CD4-positive, alpha-beta T cell treated with Interleukin-17A for 4 hours (primary cell): ENCODE data around the gene ARMC8.
"Not testable (repeated sequence)": the region's sequence is repeated elsewhere in the genome, so short reads cannot be mapped to it uniquely, and the experiment has no call there.

Source experiments
- DNase-seq: peaks from one replicate; pipeline ENCODE4 v3.0.0-alpha.2; 2020; ENCODE audit warnings: mixed read lengths

The ARMC8 gene, protein sequence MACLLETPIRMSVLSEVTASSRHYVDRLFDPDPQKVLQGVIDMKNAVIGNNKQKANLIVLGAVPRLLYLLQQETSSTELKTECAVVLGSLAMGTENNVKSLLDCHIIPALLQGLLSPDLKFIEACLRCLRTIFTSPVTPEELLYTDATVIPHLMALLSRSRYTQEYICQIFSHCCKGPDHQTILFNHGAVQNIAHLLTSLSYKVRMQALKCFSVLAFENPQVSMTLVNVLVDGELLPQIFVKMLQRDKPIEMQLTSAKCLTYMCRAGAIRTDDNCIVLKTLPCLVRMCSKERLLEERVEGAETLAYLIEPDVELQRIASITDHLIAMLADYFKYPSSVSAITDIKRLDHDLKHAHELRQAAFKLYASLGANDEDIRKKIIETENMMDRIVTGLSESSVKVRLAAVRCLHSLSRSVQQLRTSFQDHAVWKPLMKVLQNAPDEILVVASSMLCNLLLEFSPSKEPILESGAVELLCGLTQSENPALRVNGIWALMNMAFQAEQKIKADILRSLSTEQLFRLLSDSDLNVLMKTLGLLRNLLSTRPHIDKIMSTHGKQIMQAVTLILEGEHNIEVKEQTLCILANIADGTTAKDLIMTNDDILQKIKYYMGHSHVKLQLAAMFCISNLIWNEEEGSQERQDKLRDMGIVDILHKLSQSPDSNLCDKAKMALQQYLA

DNA sequence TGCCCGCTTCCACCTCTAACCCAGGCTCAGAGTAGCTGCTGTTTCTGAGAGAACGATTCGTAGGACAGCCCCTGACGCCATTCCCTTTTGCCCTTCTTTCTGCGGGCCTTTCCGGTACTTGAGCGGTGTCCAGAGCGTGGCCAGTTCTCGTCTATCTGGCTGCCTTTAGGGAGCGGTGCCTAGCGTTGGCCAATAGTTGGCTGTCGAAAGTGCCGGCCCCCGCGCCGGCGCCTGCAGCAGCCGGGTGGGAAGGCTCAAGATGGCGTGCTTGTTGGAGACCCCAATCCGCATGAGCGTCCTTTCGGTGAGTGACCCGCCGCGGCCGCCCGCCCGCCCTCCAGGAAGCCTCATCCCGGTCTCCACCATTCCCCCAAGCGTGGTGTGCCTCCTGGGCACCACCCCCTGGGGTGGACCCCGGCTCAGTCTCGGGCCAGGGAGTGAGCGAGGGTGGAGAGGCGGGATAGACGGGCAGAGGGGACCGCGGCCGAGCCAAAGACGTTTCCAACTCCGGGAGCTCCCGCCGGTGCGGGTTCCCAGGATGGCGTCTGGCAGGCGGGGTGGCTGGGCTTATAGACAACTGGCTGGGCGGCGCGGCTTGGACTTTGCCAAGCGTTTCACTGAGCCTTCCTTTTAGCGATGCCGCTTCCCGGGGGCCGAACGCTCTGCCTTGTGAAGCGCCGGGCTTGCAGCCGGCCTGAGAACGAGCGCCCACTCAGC, at the start of gene ARMC8:
Gene ARMC8 (plus strand): TSS at position 6 of the 717 bp plus-strand sequence. CDS start 254 bp downstream, at position 260.
- peak; percentile 42 for DNase-seq

DNA sequence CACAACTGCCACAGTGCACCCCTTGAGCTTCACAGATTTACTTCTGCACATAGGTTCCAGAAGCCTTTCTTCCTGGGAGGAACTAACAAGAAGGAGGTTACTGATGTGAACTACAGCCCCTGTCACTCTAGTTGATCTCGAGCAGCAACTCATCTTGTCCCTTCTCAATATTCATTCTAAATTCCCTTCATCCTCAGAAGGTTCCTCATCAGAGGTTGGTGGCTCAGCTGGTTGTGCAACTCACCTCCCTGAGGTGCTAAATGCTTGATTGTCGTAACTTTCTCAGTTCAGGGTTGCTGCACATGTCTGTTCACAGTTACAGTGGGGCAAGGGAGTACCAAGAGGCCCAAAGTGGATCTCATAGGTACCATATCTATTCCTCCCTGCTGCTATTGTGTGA, 49.2 kb upstream of the ARMC8 start:
- DNase-seq, result no peak

DNA sequence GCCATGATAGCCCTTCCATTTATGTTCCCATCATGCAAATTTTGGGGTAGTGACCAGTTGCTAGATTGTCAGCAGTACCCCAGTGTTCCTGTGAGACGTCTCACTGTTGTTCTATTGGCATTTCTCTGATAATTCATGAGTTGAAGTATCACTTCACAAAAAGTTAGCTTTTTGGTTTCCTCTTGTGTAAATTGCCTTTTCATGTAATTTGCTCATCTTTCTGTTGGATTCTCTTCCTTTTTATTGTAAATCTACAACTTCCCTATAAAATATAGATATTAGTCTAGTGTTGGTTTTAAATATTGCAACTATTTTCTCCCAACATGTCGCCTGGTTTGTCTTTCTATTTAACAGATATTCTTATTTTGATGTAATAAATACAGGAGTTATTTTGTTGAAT, 47.4 kb upstream of the ARMC8 start:
- DNase-seq, result no peak

DNA sequence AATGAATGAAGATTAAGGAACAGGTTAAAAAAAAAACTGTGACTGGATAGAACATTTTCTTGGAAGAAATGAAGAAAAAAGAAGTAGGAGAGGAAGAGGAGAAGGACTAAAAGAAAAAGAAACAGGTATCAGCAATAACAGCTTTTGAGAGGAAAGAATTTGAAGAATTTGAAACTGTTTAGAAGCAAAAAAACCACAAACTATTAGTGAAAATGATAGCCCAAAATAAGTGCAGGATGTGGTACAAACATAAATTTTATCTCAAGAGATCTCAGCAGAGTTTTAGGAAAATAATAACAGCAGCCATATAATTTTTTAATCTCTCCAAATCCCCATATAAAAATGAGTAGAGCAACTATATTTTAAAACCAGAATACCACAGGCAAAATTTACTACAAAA, 46.2 kb upstream of the ARMC8 start:
- DNase-seq, result no peak

DNA sequence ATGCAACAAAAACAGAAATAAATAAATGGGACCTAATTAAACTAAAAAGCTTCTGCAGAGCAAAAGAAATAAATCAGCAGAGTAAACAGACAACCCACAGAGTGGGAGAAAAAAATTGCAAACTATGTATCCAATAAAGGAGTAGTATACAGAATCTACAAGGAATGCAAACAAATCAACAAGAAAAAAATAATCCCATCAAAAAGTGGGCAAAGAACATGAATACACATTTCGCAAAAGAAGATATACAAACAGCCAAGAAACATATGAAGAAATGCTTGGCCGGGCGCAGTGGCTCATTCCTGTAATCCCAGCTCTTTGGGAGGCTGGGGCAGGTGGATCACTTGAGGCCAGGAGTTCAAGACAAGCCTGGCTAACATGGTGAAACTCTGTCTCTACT, 44.9 kb upstream of the ARMC8 start:
- DNase-seq, result not testable (repeated sequence)

DNA sequence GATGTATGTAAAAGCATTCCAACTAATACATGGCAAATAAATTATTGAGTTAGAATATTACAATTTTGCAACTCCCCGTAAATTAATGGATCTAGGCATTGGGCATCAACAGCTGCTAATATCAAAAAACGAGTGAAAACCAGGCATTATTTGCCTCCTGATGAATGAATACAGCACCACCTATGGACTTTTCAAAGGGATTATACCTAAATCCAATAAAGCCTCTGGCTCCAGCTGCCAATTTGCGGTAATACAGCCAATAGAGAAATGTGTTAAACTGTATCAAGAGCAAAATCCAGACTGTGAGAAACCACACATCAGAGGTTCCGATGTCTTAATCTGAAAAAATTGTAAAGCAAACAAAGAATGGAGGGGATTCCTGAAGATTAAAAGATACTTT, 38.6 kb upstream of the ARMC8 start:
- DNase-seq, result no peak

DNA sequence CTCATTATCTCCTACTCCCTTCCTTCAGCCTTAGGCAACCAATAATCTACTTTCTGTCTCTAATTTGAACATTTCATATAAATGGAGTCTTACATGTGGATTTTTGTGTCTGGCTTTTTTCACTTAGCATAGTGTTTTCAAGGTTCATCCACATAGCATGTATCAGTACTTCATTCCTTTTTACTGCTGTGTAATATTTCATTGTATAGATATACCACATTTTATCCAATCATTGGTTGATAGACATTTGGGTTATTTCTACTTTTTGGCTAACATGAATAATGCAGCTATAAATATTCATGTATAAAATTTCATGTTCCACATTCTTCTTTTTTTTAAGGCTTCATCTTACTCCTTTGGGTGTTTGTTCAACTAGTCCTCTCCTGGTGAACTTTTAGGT, 32.6 kb upstream of the ARMC8 start:
- DNase-seq, result no peak

DNA sequence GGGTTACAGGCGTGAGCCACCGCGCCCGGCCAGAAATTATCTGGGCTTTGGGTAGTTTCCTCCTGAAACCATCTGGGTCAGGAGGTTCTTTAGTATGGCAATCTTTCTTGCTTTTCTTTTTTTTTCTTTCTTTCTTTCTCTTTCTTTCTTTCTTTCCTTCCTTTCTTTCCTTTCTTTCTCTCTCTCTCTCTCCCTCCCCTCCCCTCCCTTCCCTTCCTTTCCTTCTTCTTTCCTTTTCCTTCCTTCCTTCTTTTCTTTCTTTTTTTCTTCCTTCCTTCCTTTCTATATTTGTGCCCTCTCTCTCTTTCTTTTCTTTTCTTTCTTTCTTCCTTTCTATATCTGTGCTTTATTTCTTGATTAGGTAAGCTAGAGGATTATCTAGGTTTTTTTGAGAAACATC, 29.4 kb upstream of the ARMC8 start:
- no peak for DNase-seq

DNA sequence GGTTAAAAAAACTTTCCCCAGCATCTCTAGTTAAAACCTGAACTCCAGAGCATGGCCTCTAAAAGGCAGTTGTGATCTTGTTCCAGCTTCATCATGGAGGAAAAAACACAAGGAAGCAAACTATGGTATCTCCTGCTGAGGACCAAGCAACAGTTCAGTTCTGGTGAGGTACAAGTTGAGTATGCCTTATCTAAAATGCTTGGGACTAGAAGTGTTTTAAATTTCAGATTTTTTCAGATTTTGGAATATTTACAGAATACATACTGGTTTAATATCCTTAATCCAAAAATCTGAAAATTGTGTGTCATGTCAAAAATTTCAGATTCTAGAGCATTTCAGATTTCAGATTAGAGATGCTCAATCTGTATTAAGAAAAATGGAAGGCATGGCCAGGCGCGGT, 22.0 kb upstream of the ARMC8 start:
- no peak for DNase-seq

DNA sequence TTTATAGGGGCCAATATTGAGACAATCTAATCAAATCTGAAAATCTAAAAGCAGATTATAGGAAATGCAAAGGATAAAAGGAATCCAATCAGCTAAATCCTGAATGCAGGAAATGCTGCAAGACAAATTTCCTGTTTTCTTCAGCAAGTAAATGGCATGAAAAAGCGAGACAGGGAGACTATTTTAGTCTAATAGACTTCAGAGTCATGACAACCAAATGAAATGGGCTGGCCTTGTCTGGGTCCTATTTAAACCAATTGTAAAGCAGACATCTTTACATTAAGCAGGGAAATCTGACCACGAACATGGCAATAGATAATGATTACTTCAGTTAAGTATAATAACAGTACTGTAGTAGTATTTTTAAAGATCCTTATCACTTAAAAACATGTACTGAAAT, 14.5 kb upstream of the ARMC8 start:
- DNase-seq, result no peak

DNA sequence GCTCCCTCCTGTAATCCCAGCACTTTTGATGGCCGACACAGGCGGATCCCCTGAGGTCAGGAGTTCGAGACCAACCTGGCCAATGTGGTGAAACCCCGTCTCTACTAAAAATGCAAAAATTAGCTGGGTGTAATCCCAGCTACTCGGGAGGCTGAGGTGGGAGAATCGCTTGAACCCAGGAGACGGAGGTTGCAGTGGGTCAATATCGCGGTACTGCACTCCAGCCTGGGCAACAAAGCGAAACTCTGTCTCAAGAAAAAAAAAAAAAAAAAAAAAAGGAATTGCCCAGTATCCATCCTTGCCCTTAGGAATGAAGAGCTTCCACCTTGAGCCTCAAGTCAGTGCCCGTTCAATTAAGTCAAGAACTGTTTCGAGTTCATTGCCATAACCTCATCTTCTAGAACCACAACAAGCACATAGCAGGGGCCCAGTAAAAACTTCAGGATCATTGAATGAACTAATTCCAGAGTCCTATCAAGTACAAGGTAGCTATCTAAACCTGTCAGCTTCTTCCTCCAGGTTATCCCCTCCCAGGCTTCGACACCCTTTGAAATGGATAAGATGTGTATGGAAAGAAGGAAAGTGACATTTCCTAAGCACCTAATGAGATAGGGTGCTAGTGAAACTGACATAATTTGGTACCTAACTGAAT, 13.2 kb upstream of the ARMC8 start:
- DNase-seq, result no peak

DNA sequence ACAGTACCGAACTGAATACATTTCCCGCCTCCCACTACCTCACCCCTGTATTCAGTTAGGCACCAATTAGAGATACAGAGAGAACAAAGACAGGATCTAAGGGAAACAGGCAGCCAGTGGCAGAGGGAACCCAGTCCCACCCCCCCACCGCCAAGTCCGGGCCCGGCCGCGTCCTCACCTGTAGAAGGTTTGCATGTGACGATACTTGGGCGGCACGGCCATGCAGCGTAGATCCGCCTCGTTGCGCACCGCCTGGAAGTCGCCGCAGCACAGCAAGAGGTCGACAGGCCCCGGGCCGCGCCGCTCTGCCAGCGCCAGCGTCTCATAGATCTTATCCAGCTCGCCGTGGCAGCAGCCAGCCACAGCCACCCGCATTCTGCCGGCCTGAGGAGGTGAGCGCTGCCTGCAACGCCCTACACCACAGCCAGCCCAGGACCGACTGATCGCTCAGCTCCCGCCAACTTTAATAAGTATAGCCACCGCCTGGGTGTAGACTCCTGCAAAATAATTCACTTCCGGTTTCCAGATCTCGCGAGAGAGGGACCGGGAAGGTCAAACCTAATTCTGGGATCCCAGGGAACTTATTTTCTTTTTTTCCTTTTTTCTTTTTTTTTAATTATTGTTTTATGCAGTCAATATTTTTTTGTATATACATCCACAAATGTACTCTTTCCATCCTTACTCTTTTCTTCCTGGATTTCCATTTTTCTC, 12.5 kb upstream of the ARMC8 start, which contains the start of gene DBR1:
Gene DBR1 (minus strand): TSS at position 501 of the 711 bp plus-strand sequence. CDS start 126 bp downstream, at position 375.
- peak; percentile 81 for DNase-seq

DNA sequence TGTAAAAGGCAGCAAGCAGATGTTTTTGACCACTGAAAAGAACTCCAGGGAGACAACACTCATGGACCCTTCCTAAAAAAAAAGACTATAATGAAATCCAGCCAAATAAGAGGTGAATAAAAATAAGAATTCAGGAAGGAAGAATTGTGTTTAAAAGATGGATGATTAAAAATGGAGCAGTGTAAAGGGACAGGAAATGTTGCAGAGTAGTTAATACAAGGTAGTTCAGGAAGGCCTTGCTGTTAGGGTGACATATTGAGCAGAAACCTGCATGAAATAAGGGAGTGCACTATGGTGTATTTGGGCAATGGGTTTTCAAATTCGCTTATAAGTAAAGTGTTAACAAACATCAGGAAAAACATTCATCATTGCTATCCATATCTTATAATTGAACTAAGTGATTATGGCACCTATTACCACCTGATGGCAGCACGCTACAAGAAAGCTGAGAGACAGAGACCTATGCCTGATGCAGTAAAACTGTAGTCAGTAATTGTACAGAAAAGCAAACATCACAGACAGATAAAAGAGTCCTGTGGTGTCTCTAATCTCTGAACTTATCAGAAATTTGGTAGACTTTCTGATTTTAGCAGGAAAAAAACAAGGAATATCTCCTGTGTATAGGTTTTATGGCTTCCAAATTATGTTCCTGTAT, 6.6 kb upstream of the ARMC8 start:
- DNase-seq, result peak; percentile 54

DNA sequence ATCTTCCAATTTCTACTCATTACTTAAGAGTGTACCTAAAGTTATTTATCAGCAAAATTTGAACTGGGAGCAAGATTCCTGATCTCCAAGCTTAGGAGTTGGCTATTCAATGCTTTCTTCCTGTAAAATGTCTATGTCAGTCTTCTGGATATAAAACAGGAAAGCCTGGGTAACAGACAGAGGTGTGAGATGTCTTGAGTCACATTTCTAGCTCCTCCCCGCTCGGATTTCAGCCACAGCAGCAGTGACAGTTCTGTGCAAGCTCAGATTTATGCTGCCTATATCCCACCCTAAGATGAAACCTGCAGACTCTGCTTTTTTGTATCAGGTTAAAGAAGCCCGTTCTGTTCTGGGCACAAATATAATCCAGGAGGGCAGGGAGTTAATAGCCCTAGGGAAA, 2.1 kb upstream of the ARMC8 start:
- no peak for DNase-seq

DNA sequence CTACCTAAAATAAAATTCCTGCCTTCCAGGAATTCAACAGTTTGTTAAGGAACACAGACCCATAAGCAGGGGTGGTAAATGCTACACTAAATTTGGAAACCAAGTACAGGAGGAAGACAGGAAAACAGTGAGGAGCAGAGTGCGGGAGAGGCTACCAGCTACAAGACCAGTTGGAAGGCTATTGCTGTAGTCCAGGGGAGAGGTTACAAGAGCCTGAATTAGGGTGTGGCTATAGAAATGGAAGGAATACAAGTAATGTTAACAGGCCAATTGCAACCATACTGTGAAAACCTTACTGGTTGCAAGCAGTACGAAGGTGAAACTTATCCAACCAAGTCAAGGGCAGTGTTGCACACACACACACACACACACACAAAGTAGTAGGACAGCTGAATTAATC, 880 bp upstream of the ARMC8 start:
- no peak for DNase-seq

DNA sequence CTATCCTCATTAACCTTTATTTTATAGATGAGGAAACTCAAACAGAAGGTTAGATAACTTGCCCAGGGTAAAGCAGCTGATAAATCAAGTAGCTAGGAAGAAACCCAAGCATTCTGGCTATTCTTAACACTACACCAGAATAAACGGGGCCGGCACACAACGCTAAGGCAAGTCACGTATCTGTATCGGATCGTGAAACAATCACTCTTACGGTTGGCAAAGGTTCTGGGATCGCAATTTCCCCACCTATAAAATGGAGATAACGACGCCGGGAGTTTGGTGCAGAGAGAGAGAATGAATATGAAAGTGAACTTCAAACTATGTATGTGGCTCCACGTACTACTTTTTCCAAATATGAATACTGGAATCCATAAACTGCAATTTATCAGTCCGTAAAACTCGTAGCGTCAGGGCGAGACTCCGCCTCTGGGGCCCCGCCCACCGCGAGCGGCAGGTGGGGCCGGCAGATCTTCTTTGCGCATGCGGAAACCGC, 252 bp upstream of the ARMC8 start:
- peak; percentile 94 for DNase-seq

DNA sequence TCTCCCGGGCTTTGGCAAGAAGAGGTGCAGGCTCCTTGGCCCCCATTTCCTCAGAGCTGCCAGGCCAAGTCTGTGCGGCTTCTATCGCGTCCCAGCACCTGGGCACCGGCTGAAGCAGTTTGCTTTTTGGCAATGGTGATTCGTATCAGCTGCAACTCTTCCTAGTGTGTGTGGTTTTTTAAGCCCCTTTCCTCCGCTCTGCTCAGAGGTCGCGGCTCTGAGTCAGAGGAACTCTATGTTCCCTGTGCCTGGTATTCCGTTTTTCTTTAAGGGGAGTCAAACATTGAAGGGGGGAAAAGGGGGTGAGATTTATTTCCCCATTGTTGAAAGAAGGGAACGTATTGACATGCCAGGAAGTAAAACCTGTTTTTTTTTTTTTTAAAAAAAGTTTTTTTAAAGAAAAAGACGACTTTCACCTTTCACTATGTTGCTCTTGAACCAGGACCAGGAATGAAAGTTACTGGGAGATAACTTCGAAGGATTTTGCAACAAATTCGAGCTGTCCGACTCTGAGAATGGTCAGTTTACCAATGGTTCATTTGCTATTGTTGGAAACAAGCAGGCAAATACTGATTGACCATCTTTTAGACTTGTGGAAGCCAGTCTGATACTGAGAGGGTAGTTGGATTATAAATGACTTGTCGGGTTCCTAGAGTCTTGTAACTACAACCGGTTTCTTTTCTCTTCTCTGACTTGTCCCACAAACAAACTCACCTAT, 1.1 kb downstream of the ARMC8 start:
- no peak for DNase-seq

DNA sequence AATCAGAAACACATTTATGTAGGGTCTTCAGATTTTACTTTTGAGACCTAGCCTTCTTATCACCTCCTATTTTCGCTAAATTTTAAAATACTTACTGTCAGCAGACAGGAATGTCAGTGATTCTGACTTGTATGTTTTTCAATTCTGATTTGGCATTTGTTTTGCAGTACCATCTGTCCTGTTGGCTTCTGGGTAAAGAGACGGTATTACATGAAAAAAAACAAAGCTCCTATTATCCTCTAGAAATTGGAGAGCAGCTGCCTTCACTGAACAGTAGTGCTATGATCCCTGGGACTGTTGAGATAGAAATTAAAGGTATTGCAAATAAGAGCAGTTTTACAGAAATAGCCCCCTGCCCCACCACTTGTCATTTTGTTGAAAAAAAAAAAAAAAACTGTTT, 8.4 kb downstream of the ARMC8 start:
- DNase-seq, result no peak

DNA sequence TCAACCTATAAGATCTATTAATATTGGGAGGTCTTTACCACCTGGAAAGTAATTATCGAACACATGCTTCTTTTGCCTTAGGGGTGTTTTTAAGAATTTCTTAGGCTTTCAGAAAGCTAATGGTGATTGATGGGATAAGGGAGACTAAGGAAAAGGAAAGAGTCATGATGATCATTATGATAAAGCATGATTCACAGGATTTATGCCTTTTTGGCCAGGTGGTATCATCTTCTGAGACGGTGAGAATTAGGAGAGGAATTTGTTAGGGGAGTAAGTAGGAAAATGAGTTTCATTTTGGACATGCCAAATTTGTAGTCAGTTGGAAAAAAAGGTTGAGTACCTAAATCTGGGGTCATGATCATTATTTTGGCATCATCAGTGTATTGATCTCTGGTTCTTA, 8.9 kb downstream of the ARMC8 start:
- DNase-seq, result no peak

DNA sequence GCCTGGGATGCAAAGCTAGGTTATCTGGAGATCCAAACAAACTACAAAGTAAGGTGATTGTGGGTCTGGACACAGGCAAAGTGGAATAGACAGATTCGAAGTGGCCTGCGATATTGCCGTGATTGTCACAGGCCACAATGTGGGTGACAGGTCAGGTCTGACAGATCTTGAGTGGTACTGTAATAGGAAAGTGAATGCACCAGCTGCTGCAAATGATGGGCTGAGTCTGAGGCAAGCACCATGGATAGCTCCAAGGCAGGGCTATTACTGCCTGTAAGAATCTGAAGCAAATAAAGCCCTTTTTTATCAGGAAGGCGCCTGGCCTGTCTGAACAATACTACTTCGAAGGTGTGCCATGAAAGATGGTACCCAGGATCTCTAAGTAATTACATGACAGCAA, 10.0 kb downstream of the ARMC8 start:
- DNase-seq, result no peak

DNA sequence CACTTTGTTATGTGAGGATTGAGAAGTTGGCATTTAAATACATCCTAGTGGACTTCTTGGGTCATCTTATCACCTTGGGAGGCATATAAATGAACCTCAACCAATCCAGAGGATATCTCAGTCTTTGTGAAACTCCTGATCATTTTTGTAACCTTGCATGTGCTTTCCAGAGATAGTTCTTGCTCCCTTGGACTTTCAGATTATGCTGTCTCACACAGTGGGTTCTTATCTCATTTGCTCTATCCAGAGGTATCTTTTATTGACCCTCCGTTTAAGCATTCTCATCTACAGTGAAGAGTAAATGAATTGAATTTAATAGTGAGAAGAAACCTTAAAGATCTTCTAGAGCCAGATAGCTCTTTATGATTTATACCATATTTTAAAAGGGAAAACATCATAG, 10.4 kb downstream of the ARMC8 start:
- DNase-seq, result no peak
